ENCODE data around the gene FEZ2. TPM values are rescaled to one million over a fixed set of nuclear protein-coding genes. Genes with fewer than 3 reads are reported as not detected.

Gene FEZ2
- total RNA-seq, 2 experiments from 2014 or later, result 6.5 to 8.2 TPM

DNA sequence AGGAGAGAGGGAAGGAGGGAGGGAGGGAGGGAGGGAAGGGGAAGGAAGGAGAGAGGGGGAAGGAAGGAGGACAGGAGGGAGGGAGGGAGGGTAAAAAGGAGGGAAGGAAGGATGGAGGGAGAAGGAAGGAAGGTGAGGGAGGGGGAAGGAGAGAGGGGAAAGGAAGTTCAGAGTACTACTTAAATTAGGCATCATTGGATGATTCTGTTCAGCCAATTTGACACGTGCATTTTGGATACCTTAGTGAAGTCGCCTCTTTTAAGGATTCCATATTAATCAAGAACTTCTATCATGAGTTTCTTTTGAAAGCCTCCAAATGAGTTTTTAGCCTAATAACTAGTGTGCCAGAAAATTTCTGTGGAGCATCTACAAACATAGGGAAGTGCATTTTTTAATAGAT, 62.9 kb downstream of the FEZ2 start:
- H3K27me3 Mint-ChIP-seq (ENCODE audit: low read depth), result no peaks in the 10 kb centered on the region
- H3K4me3 Mint-ChIP-seq, result no peak overlapping the region
- DNase-seq, result no peak
- intact Hi-C loops (cut with micrococcal nuclease), result no loop called here
- no peaks in the 10 kb centered on the region for H3K9me3 Mint-ChIP-seq
- CTCF ChIA-PET, result no interaction called here
- no peaks in the 10 kb centered on the region for H3K36me3 Mint-ChIP-seq (ENCODE audit: low read depth)
- H3K27ac Mint-ChIP-seq, result no peak overlapping the region
- H3K4me1 Mint-ChIP-seq (ENCODE audit: low read depth), result no peaks in the 10 kb centered on the region

GRCh38 chr2:36534275-36534799, 63.6 kb downstream of the FEZ2 start:
- Mint-ChIP-seq H3K9me3 (no peaks in the 10 kb centered on the region), H3K4me1 (ENCODE audit: low read depth) (no peaks in the 10 kb centered on the region), H3K27ac (no peak overlapping the region), H3K4me3 (no peak overlapping the region), H3K36me3 (ENCODE audit: low read depth) (no peaks in the 10 kb centered on the region), H3K27me3 (ENCODE audit: low read depth) (no peaks in the 10 kb centered on the region)
- intact Hi-C loops (cut with micrococcal nuclease), result no loop called here
- CTCF ChIA-PET, result no interaction called here
- DNase-seq, result no peak

DNA sequence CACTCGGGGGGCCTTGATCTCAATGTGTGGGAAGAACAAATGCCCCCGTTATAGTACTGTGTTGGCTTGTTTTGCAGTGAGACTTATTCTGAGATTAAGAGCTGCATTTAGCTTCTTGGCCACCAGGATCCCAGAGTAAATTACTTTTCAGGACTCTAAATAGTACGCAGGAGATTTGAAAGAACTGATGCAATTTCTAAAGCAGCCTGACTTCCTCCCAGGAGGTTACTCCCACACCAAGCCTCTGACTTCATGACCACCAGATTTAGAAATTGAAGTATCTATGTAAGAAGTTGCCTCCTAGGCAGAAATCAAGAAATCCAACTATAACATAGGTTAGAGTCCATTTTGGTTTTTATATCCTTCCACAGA, 67.0 kb downstream of the FEZ2 start:
- H3K36me3 Mint-ChIP-seq (ENCODE audit: low read depth), result no peaks in the 10 kb centered on the region
- H3K9me3 Mint-ChIP-seq, result no peaks in the 10 kb centered on the region
- H3K4me3 Mint-ChIP-seq, result no peak overlapping the region
- H3K27ac Mint-ChIP-seq, result no peak overlapping the region
- no peak for DNase-seq
- intact Hi-C loops (cut with micrococcal nuclease), result no loop called here
- CTCF ChIA-PET, result interaction anchor here (0.9 kb wide), 1 partner anchor 54 kb away, joined by 3 read pairs; no protein-coding TSS in a partner anchor
- no peaks in the 10 kb centered on the region for H3K27me3 Mint-ChIP-seq (ENCODE audit: low read depth)
- H3K4me1 Mint-ChIP-seq (ENCODE audit: low read depth), result no peaks in the 10 kb centered on the region

DNA sequence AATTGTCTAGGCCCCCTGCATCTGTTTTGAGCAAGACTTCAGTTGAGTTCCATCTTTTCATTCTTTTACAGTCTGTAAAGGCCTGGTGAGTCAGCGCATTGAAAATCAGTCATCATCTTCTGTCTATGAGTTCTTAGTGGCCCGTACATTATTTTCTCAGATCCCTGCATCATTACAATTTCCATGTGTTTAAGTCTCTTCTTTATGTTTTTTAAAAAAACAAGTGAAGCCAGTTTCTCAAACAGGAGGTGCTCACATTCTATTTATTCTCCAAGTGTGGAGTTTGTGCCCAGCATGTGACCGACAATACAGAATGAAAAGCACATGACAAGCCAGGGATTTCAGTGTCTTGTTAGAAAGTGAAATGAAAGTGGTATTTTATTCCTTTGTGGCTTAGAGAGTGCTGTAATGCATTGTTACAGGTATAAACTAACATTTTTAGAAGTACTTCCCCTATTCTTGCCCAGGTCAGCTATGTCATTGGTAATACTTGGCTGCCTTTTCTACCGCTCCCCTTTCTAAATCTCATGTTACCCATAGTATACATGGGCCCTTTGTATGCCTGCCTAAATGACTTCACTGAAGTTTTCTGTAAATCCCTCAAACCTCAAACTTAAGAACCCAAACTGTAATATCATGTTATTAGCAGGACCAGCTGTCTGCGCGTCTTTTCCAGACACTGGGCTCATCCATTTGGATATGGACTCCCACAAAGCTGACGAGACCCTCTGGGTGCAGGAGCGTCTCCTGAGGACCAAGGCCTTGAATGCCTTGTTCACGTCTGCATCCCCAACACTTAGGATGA, 67.6 kb downstream of the FEZ2 start:
- no peaks in the 10 kb centered on the region for H3K9me3 Mint-ChIP-seq
- no peak overlapping the region for H3K27ac Mint-ChIP-seq
- DNase-seq, result no peak
- CTCF ChIA-PET, result no interaction called here
- intact Hi-C loops (cut with micrococcal nuclease), result no loop called here
- H3K27me3 Mint-ChIP-seq (ENCODE audit: low read depth), result no peaks in the 10 kb centered on the region
- H3K4me1 Mint-ChIP-seq (ENCODE audit: low read depth), result no peaks in the 10 kb centered on the region
- no peaks in the 10 kb centered on the region for H3K36me3 Mint-ChIP-seq (ENCODE audit: low read depth)
- H3K4me3 Mint-ChIP-seq, result no peak overlapping the region

- CTCF ChIA-PET, result no interaction called here
- no peak overlapping the region for H3K27ac Mint-ChIP-seq
- no peaks in the 10 kb centered on the region for H3K9me3 Mint-ChIP-seq
- intact Hi-C loops (cut with micrococcal nuclease), result no loop called here
- no peaks in the 10 kb centered on the region for H3K27me3 Mint-ChIP-seq (ENCODE audit: low read depth)
- H3K4me3 Mint-ChIP-seq, result no peak overlapping the region
- DNase-seq, result no peak
- H3K4me1 Mint-ChIP-seq (ENCODE audit: low read depth), result no peaks in the 10 kb centered on the region
- no peaks in the 10 kb centered on the region for H3K36me3 Mint-ChIP-seq (ENCODE audit: low read depth)
These were observed 69.1 kb downstream of the FEZ2 start for GRCh38 chr2:36528766-36529392.

GRCh38 chr2:36528274-36528673, 69.7 kb downstream of the FEZ2 start:
- DNase-seq, result no peak
- CTCF ChIA-PET, result interaction anchor here (0.6 kb wide), 1 partner anchor 591 kb away, joined by 5 read pairs; no protein-coding TSS in a partner anchor
- Mint-ChIP-seq H3K9me3 (no peaks in the 10 kb centered on the region), H3K27ac (no peak overlapping the region), H3K36me3 (ENCODE audit: low read depth) (no peaks in the 10 kb centered on the region), H3K4me3 (no peak overlapping the region), H3K4me1 (ENCODE audit: low read depth) (no peaks in the 10 kb centered on the region), H3K27me3 (ENCODE audit: low read depth) (no peaks in the 10 kb centered on the region)
- intact Hi-C loops (cut with micrococcal nuclease), result no loop called here

- CTCF ChIA-PET, result no interaction called here
- no peak overlapping the region for H3K27ac Mint-ChIP-seq
- DNase-seq, result no peak
- H3K4me1 Mint-ChIP-seq (ENCODE audit: low read depth), result no peaks in the 10 kb centered on the region
- H3K27me3 Mint-ChIP-seq (ENCODE audit: low read depth), result no peaks in the 10 kb centered on the region
- H3K36me3 Mint-ChIP-seq (ENCODE audit: low read depth), result no peaks in the 10 kb centered on the region
- H3K9me3 Mint-ChIP-seq, result no peaks in the 10 kb centered on the region
- no peak overlapping the region for H3K4me3 Mint-ChIP-seq
- intact Hi-C loops (cut with micrococcal nuclease), result no loop called here
These were observed 71.7 kb downstream of the FEZ2 start for GRCh38 chr2:36526226-36526625.

GRCh38 chr2:36525245-36525644, 72.7 kb downstream of the FEZ2 start:
- DNase-seq, result no peak
- H3K4me3 Mint-ChIP-seq, result no peak overlapping the region
- H3K36me3 Mint-ChIP-seq (ENCODE audit: low read depth), result no peaks in the 10 kb centered on the region
- no peak overlapping the region for H3K27ac Mint-ChIP-seq
- no peaks in the 10 kb centered on the region for H3K27me3 Mint-ChIP-seq (ENCODE audit: low read depth)
- H3K9me3 Mint-ChIP-seq, result no peaks in the 10 kb centered on the region
- H3K4me1 Mint-ChIP-seq (ENCODE audit: low read depth), result no peaks in the 10 kb centered on the region
- intact Hi-C loops (cut with micrococcal nuclease), result no loop called here
- CTCF ChIA-PET, result no interaction called here

- no peaks in the 10 kb centered on the region for H3K9me3 Mint-ChIP-seq
- CTCF ChIA-PET, result no interaction called here
- intact Hi-C loops (cut with micrococcal nuclease), result no loop called here
- H3K4me3 Mint-ChIP-seq, result no peak overlapping the region
- no peaks in the 10 kb centered on the region for H3K27me3 Mint-ChIP-seq (ENCODE audit: low read depth)
- no peaks in the 10 kb centered on the region for H3K4me1 Mint-ChIP-seq (ENCODE audit: low read depth)
- no peak for DNase-seq
- H3K36me3 Mint-ChIP-seq (ENCODE audit: low read depth), result no peaks in the 10 kb centered on the region
- H3K27ac Mint-ChIP-seq, result no peak overlapping the region
These were observed 74.8 kb downstream of the FEZ2 start for GRCh38 chr2:36523153-36523552.

DNA sequence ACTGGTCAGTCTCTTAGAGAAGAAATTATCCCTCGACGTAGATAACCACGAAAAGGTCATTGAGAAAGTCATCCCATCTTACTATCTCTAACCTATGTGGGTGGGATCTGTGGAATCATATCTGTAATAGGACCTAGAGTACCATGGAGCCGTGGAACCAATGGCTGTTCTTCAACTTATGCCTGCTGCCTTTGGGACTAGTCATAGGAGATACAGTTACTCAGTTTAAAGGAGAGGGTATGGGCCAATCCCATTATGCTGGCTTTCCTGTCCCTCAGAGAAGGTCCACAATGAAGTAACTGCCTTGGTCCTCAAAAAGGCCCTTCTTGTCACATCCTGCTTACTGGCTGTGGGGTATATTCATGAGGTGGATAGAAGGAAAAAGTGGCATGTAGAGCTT, 77.5 kb downstream of the FEZ2 start:
- DNase-seq, result no peak
- intact Hi-C loops (cut with micrococcal nuclease), result no loop called here
- Mint-ChIP-seq H3K27ac (no peak overlapping the region), H3K27me3 (ENCODE audit: low read depth) (no peaks in the 10 kb centered on the region), H3K9me3 (no peaks in the 10 kb centered on the region), H3K4me1 (ENCODE audit: low read depth) (no peaks in the 10 kb centered on the region), H3K36me3 (ENCODE audit: low read depth) (peaks cover 5% of the 10 kb centered on the region), H3K4me3 (no peak overlapping the region)
- CTCF ChIA-PET, result no interaction called here

- H3K36me3 Mint-ChIP-seq (ENCODE audit: low read depth), result peaks cover 5% of the 10 kb centered on the region
- intact Hi-C loops (cut with micrococcal nuclease), result no loop called here
- no peak overlapping the region for H3K27ac Mint-ChIP-seq
- no peaks in the 10 kb centered on the region for H3K27me3 Mint-ChIP-seq (ENCODE audit: low read depth)
- no peak for DNase-seq
- no peaks in the 10 kb centered on the region for H3K9me3 Mint-ChIP-seq
- no peaks in the 10 kb centered on the region for H3K4me1 Mint-ChIP-seq (ENCODE audit: low read depth)
- CTCF ChIA-PET, result interaction anchor here (0.6 to 0.8 kb wide), 2 partner anchors 101 to 400 kb away, joined by 3 to 4 read pairs; no protein-coding TSS in a partner anchor
- no peak overlapping the region for H3K4me3 Mint-ChIP-seq
These were observed 81.7 kb downstream of the FEZ2 start for GRCh38 chr2:36516136-36516870.

- H3K4me3 Mint-ChIP-seq, result no peak overlapping the region
- CTCF ChIA-PET, result interaction anchor here (0.6 to 0.8 kb wide), 2 partner anchors 100 to 401 kb away, joined by 3 to 4 read pairs; no protein-coding TSS in a partner anchor
- H3K9me3 Mint-ChIP-seq, result no peaks in the 10 kb centered on the region
- H3K4me1 Mint-ChIP-seq (ENCODE audit: low read depth), result no peaks in the 10 kb centered on the region
- H3K27ac Mint-ChIP-seq, result no peak overlapping the region
- intact Hi-C loops (cut with micrococcal nuclease), result no loop called here
- H3K27me3 Mint-ChIP-seq (ENCODE audit: low read depth), result no peaks in the 10 kb centered on the region
- DNase-seq, result no peak
- H3K36me3 Mint-ChIP-seq (ENCODE audit: low read depth), result peaks cover 5% of the 10 kb centered on the region
These were observed 82.4 kb downstream of the FEZ2 start for GRCh38 chr2:36515538-36515937.
